GM12864 (cell line): ENCODE results near the gene DLGAP1.

Experiments used
- DNase-seq: peaks from one replicate; pipeline ENCODE4 v3.0.0-alpha.2; 2011; ENCODE audit warnings: low read depth
- H3K4me3 ChIP-seq: 2 replicates; pipeline ENCODE4 v1.5.1; 2011; ENCODE audit warnings: mild to moderate bottlenecking, low read depth, low read length, control low read depth
- TF ChIP-seq, protein P1 (sequence below): IDR thresholded peaks from 2 replicates; pipeline ENCODE4 v1.5.1; 2011; ENCODE audit warnings: low read depth, mild to moderate bottlenecking, moderate library complexity, low read length, control low read depth, inconsistent platforms; ENCODE audit errors: missing control alignments

Gene DLGAP1

DNA sequence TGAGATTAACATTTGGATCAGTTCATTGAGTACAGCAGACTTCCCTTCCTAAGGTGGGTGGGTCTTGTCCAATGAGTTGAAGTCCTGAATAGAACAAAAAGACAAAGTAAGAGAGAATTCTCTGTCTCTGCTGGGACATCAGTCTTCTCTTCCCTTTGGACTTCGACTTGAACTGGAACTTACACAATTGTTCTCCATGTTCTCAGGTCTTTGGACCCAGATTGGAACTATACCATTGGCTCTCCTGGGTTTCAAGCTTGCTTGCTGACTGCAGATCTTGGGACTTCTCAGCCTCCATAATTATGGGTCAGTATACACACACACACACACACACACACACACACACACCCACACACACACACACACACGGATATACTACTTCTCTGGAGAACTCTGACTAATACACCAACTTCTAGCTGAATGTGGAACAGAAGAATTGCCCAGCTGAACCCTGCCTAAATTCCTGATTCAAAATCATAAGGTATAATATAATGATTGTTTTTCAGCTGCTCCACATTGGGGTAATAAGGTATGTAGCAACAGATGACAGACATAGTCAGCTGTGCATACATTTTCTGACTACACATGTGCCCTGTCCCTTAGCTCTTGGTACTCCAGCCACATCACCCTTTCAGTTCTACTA lies 791.1 kb downstream of the DLGAP1 start:
- DNase-seq, result no peak
- H3K4me3 ChIP-seq, result no peak overlapping the region
- TF ChIP-seq, protein P1, sequence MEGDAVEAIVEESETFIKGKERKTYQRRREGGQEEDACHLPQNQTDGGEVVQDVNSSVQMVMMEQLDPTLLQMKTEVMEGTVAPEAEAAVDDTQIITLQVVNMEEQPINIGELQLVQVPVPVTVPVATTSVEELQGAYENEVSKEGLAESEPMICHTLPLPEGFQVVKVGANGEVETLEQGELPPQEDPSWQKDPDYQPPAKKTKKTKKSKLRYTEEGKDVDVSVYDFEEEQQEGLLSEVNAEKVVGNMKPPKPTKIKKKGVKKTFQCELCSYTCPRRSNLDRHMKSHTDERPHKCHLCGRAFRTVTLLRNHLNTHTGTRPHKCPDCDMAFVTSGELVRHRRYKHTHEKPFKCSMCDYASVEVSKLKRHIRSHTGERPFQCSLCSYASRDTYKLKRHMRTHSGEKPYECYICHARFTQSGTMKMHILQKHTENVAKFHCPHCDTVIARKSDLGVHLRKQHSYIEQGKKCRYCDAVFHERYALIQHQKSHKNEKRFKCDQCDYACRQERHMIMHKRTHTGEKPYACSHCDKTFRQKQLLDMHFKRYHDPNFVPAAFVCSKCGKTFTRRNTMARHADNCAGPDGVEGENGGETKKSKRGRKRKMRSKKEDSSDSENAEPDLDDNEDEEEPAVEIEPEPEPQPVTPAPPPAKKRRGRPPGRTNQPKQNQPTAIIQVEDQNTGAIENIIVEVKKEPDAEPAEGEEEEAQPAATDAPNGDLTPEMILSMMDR, result no peak

DNA sequence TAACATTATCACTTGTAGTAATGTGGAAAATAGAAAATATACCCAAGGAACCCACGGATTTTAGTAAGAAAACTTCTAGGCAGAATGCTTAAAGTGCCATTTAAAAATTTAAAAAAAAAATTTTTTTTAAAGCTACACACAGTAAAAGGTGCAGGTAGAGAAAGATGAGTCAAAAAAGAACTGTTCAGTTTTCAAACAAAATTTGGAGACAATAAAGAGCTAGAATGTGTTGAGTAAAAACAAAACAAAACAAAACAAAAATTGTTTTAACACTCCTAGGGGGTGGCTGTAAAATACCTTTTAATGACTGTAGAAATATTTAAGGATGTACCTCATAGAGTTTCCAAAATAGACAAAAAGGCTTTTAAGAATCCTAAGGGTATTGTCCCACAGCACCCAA lies 793.1 kb downstream of the DLGAP1 start:
- no peak overlapping the region for H3K4me3 ChIP-seq
- DNase-seq, result no peak
- TF ChIP-seq, protein P1, result no peak

DNA sequence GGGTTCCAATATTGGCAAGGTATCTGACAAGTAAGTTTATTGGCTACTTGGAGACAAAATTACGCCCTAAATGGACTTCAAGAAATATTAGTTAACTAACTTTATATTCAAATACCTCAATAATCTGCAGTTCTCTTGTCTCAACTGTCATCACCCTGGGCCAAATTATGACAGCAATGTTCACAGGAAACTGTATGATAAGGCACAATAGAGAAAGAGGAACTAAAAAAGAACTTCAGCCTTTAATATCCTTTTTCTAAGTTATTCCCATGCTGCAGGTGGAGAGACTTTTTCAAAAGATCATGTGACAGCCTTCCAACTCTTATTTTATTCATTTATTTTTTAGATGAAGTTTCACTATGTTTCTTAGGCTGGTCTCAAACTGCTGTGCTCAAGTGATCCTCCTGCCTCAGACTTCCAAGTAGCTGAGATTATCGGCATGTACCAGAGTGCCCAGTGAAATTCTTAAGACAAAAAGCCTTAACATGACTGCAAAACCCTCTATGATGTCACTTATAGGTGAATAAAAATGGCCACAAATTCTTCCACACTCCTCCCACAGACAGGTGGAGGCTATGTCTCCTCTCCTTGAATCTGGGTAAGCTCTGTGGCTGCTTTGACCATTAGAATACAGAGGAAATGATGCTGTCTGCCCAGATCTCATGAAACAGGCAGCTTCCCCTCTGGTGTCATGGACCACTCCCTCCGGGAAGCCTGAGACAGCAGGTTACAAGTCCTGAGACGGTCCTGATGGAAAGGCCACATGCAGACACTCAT lies 794.2 kb downstream of the DLGAP1 start:
- TF ChIP-seq, protein P1, result no peak
- DNase-seq, result no peak
- H3K4me3 ChIP-seq, result no peak overlapping the region

DNA sequence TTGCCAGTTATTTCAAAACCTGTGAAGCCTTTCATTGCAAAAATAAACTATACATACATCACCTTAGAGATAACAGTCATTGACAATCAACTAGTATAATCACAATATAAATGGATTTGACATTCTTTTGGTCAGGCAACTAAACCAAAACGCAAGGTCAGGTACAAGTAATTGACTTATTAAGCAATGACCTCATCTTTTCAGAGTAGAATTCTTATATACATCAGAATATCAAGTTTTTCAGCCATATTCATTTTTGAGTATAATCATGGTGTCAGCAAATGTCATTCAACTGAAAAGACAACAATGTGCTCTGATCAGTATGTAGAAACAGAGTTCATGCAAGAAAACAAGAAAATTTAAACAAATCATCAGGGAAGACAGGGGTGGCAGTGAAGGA lies 796.6 kb downstream of the DLGAP1 start:
- no peak overlapping the region for H3K4me3 ChIP-seq
- TF ChIP-seq, protein P1, result no peak
- no peak for DNase-seq

DNA sequence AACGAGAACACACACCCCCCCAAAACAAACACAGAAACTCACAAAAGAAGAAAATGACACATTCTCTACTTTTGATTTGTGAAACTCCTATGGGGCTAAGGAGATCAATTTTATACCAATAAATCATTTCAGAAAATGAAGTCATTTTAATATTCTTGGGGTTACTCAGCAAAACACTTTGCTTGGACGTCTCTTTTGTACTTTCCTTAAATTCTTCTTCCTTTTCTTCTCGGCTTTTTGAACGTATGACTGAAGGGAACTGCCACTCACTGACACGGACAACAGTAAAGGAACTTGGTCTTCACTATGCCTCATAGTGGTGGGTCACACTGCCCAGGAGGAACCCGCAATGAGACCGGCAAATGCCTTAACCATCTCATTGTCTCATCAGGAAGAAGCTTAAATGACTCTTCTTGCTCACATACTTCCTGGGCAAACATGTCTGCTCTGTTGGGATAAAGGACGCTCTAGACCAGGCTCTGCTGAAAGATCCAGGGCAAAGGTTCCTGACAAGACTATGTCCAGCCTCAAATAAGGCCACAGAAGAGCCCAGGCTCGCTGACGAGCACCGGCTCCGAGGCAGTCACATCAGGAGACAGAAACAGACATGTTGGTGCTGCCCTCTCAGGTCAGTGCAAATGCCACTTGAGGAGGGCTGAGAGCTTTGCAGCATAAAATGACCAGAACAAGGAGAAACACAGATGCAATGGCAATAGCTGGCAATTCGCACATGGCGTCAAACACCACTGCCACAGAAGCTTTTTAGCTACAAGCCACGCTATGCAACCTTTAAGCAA lies 799.7 kb downstream of the DLGAP1 start:
- H3K4me3 ChIP-seq, result no peak overlapping the region
- TF ChIP-seq, protein P1, result no peak
- no peak for DNase-seq

DNA sequence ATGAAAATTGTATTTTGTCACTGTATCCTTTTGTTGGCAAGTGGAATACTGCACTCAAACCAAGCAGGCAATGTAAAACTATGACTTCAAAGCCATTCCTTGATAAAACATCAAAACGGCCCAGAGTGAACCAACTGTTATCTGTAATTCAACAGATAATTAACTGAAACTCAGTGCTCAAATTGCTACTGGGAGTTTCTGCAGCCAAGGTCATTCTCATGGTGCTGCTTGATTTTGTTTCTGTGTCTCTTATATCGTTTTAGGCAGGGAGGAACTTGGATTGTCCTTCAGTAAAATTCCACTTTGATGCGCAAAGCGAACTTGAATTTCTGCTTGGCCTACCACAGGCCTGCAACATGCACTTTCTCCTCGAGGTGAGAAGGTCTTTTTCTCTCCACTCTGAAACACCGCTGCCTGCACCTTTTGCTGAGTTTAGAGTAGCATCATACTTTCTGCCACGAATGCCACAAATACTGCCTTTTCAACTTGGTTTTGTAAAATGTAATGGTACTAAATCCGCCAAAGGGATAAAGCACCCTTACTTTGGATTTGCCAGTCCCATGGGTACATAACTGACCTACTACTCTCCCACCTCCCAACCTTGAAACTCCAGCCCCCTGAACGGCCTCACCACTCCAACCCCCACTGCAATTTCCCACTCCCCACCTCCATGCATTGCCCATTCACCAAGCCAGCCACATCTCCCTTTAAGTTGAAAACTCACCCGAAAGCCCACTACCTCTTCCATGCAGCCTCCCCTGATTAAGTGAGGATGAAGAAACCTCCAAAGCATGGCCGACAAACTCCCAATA lies 800.5 kb downstream of the DLGAP1 start:
- no peak for DNase-seq
- TF ChIP-seq, protein P1, result no peak
- no peak overlapping the region for H3K4me3 ChIP-seq
